Measurements from ENCODE around the gene COIL.
"Not testable (repeated sequence)": the region's sequence is repeated elsewhere in the genome, so short reads cannot be mapped to it uniquely, and the experiment has no call there.

Gene COIL

DNA sequence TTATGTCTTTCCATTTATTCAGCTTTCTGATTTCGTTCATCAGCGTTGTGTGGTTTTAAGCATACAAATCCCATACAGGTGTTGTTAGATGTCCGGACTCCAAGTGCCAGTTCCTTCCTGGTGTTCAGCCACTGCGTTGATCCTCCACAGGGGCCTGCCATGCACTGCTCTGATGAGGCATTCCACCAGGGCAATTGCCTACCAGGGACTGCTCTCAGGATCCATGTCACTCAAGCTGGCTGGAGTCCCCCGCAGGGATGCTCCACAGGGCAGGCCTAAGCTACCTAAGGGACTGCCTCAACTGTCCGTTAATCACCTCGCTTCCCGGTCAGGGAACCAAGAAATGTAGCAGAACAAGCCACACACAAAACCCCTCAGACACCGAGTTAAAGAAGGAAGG, 4.4 kb upstream of the COIL start:
- not testable (repeated sequence) for H3K27ac ChIP-seq (ENCODE audit: low read depth, low read length); H3K27me3 ChIP-seq (ENCODE audit: insufficient read depth, low read length); H3K79me2 ChIP-seq (ENCODE audit: control insufficient read depth, insufficient read depth, low read length, unreplicated experiment); H2AFZ ChIP-seq (ENCODE audit: low read length, unreplicated experiment); H3K4me1 ChIP-seq (ENCODE audit: control insufficient read depth, insufficient read depth, low read length, unreplicated experiment); H3K4me3 ChIP-seq (ENCODE audit: low read depth, low read length); H3K36me3 ChIP-seq (ENCODE audit: insufficient read depth, low read length)

DNA sequence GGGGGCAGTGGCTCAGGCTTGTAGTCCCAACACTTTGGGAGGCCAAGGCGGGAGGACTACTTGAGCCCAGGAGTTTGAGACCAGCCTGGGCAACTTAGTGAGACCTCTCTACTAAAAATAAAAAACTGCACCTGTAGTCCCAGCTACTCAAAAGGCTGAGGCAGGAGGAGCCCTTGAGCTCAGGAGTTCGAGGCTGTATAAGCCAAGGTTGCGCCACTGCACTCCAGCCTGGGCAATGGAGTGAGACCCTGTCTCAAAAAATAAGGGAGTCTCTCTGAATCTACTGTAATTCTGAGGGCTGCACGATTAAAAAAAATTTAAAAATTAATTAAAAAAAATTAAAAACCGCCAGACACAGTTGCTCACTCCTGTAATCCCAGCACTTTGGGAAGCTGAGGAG, 3.9 kb downstream of the COIL start:
- Histone ChIP-seq H3K4me1 (ENCODE audit: control insufficient read depth, insufficient read depth, low read length, unreplicated experiment) (peaks cover 11% of the 10 kb centered on the region), H3K79me2 (ENCODE audit: control insufficient read depth, insufficient read depth, low read length, unreplicated experiment) (peaks cover 61% of the 10 kb centered on the region), H3K27me3 (ENCODE audit: insufficient read depth, low read length) (no peaks in the 10 kb centered on the region), H3K27ac (ENCODE audit: low read depth, low read length) (no peak overlapping the region), H3K4me3 (ENCODE audit: low read depth, low read length) (no peak overlapping the region), H2AFZ (ENCODE audit: low read length, unreplicated experiment) (no peak overlapping the region), H3K36me3 (ENCODE audit: insufficient read depth, low read length) (peaks cover 5% of the 10 kb centered on the region; the same call in 1 of the 2 replicates)

DNA sequence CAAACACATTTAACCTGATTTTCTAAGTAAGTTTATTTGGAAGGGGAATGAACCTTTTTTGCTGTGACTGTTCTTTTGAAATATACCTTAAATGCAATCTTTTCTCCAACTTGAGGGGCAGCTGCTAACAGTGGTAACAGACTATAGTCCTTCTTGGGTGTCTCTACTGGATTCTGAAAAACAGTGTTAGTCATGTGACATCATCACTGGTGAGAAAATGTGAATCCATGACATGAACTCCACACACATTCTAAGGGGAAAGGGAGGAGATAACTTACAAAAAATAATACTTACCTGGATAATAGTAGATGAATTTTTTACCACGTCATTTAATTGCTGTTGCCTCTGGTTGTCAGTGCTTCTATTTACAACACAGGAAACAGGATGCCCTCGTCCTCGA, 11.3 kb downstream of the COIL start:
- Histone ChIP-seq H3K4me3 (ENCODE audit: low read depth, low read length) (no peak overlapping the region), H3K4me1 (ENCODE audit: control insufficient read depth, insufficient read depth, low read length, unreplicated experiment) (no peaks in the 10 kb centered on the region), H3K36me3 (ENCODE audit: insufficient read depth, low read length) (peaks cover 14% of the 10 kb centered on the region), H3K27me3 (ENCODE audit: insufficient read depth, low read length) (no peaks in the 10 kb centered on the region), H3K27ac (ENCODE audit: low read depth, low read length) (no peak overlapping the region), H2AFZ (ENCODE audit: low read length, unreplicated experiment) (no peak overlapping the region), H3K79me2 (ENCODE audit: control insufficient read depth, insufficient read depth, low read length, unreplicated experiment) (peaks cover 21% of the 10 kb centered on the region)

GRCh38 chr17:56948491-56948890, 12.4 kb downstream of the COIL start:
- no peak overlapping the region for H3K4me3 ChIP-seq (ENCODE audit: low read depth, low read length)
- no peaks in the 10 kb centered on the region for H3K27me3 ChIP-seq (ENCODE audit: insufficient read depth, low read length)
- peaks cover 18% of the 10 kb centered on the region for H3K79me2 ChIP-seq (ENCODE audit: control insufficient read depth, insufficient read depth, low read length, unreplicated experiment)
- H3K4me1 ChIP-seq (ENCODE audit: control insufficient read depth, insufficient read depth, low read length, unreplicated experiment): no peaks in the 10 kb centered on the region
- H3K27ac ChIP-seq (ENCODE audit: low read depth, low read length): no peak overlapping the region
- peaks cover 14% of the 10 kb centered on the region for H3K36me3 ChIP-seq (ENCODE audit: insufficient read depth, low read length)
- H2AFZ ChIP-seq (ENCODE audit: low read length, unreplicated experiment): no peak overlapping the region

DNA sequence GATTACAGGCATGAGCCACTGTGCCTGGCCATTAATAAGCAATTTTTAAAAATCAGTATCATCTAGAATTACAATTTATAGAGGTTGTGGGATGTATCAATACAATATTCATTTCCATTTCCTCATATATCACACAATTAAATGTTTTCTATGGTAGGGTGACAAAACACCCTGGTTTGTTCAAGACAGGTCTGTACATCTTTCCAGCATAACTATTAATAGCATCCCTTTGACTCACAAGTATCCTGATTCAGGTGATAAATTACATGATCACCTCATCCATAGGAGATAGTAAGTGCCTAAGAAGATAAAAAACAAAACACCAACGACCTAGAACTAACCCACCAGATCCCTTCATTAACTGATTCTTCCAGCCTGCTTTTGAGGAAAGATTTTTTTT, 13.1 kb downstream of the COIL start:
- Histone ChIP-seq H3K27ac (ENCODE audit: low read depth, low read length) (no peak overlapping the region), H3K4me1 (ENCODE audit: control insufficient read depth, insufficient read depth, low read length, unreplicated experiment) (no peaks in the 10 kb centered on the region), H3K4me3 (ENCODE audit: low read depth, low read length) (no peak overlapping the region), H2AFZ (ENCODE audit: low read length, unreplicated experiment) (no peak overlapping the region), H3K79me2 (ENCODE audit: control insufficient read depth, insufficient read depth, low read length, unreplicated experiment) (peaks cover 17% of the 10 kb centered on the region), H3K36me3 (ENCODE audit: insufficient read depth, low read length) (peaks cover 14% of the 10 kb centered on the region), H3K27me3 (ENCODE audit: insufficient read depth, low read length) (no peaks in the 10 kb centered on the region)

- Histone ChIP-seq H3K79me2 (ENCODE audit: control insufficient read depth, insufficient read depth, low read length, unreplicated experiment) (peaks cover 3% of the 10 kb centered on the region), H3K4me3 (ENCODE audit: low read depth, low read length) (no peak overlapping the region), H3K36me3 (ENCODE audit: insufficient read depth, low read length) (peaks cover 10% of the 10 kb centered on the region; the same call in 1 of the 2 replicates), H3K27ac (ENCODE audit: low read depth, low read length) (no peak overlapping the region), H3K27me3 (ENCODE audit: insufficient read depth, low read length) (no peaks in the 10 kb centered on the region), H3K4me1 (ENCODE audit: control insufficient read depth, insufficient read depth, low read length, unreplicated experiment) (no peaks in the 10 kb centered on the region), H2AFZ (ENCODE audit: low read length, unreplicated experiment) (no peak overlapping the region)
These were observed 14.8 kb downstream of the COIL start for GRCh38 chr17:56945938-56946505.

DNA sequence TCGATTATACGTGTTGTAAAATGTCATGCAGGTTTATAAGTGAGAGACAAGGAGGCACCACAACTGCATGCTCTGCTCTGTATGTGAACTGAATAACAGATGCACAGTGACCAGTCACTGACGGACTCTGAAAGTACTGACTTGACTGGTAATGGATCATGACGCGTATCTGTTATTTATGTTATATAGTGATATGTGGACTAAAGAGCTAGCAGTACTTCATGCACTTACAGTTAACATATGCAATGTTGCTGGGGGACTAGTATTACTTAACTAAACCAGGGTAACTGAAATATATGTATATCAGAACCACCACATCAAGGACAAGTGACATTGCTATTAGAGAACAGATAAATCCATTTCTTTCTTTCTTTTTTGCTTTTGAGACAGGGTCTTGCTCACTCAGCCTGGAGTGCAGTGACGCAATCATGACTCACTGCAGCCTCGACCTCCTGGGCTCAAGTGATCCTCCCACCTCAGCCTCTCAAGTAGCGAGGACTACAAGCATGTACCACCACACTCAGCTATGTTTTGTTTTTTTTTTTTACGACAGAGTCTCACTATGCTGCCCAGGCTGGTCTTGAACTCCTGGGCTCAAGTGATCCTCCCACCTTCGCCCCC, 17.2 kb downstream of the COIL start:
- no peaks in the 10 kb centered on the region for H3K36me3 ChIP-seq (ENCODE audit: insufficient read depth, low read length)
- no peak overlapping the region for H3K4me3 ChIP-seq (ENCODE audit: low read depth, low read length)

GRCh38 chr17:56939869-56940484, 20.9 kb downstream of the COIL start:
- Histone ChIP-seq H3K27me3 (ENCODE audit: insufficient read depth, low read length) (no peaks in the 10 kb centered on the region), H3K4me3 (ENCODE audit: low read depth, low read length) (no peak overlapping the region), H3K27ac (ENCODE audit: low read depth, low read length) (no peak overlapping the region), H3K4me1 (ENCODE audit: control insufficient read depth, insufficient read depth, low read length, unreplicated experiment) (peaks cover 14% of the 10 kb centered on the region), H2AFZ (ENCODE audit: low read length, unreplicated experiment) (no peak overlapping the region), H3K36me3 (ENCODE audit: insufficient read depth, low read length) (peaks cover 15% of the 10 kb centered on the region; the same call in 1 of the 2 replicates), H3K79me2 (ENCODE audit: control insufficient read depth, insufficient read depth, low read length, unreplicated experiment) (no peaks in the 10 kb centered on the region)

More for the DNA sequence above, 17.2 kb downstream of the COIL start:
- H2AFZ ChIP-seq (ENCODE audit: low read length, unreplicated experiment): no peak overlapping the region
- no peak overlapping the region for H3K27ac ChIP-seq (ENCODE audit: low read depth, low read length)
- H3K27me3 ChIP-seq (ENCODE audit: insufficient read depth, low read length): no peaks in the 10 kb centered on the region
- H3K4me1 ChIP-seq (ENCODE audit: control insufficient read depth, insufficient read depth, low read length, unreplicated experiment): peaks cover under 1% of the 10 kb centered on the region
- no peaks in the 10 kb centered on the region for H3K79me2 ChIP-seq (ENCODE audit: control insufficient read depth, insufficient read depth, low read length, unreplicated experiment)

- Histone ChIP-seq H3K27ac (ENCODE audit: low read depth, low read length) (peak overlapping the region; percentile 11; the same call in 1 of the 2 replicates), H3K36me3 (ENCODE audit: insufficient read depth, low read length) (peaks cover 25% of the 10 kb centered on the region; the same call in 1 of the 2 replicates), H3K4me3 (ENCODE audit: low read depth, low read length) (0 out of 2 replicates have a peak overlapping the region, but pooled peaks have one; percentile 13)
These were observed 22.6 kb downstream of the COIL start for GRCh38 chr17:56938206-56938605.

GRCh38 chr17:56937687-56938086, 23.2 kb downstream of the COIL start:
- H3K36me3 ChIP-seq (ENCODE audit: insufficient read depth, low read length): peaks cover 25% of the 10 kb centered on the region; the same call in 1 of the 2 replicates
- no peaks in the 10 kb centered on the region for H3K79me2 ChIP-seq (ENCODE audit: control insufficient read depth, insufficient read depth, low read length, unreplicated experiment)
- H3K4me3 ChIP-seq (ENCODE audit: low read depth, low read length): peak overlapping the region; percentile 13; the same call in 1 of the 2 replicates
- H3K4me1 ChIP-seq (ENCODE audit: control insufficient read depth, insufficient read depth, low read length, unreplicated experiment): peaks cover 14% of the 10 kb centered on the region
- H3K27me3 ChIP-seq (ENCODE audit: insufficient read depth, low read length): no peaks in the 10 kb centered on the region
- no peak overlapping the region for H2AFZ ChIP-seq (ENCODE audit: low read length, unreplicated experiment)
- peak overlapping the region; percentile 11; the same call in 1 of the 2 replicates for H3K27ac ChIP-seq (ENCODE audit: low read depth, low read length)

More at GRCh38 chr17:56938206-56938605, 22.6 kb downstream of the COIL start:
- H2AFZ ChIP-seq (ENCODE audit: low read length, unreplicated experiment); H3K79me2 ChIP-seq (ENCODE audit: control insufficient read depth, insufficient read depth, low read length, unreplicated experiment); H3K27me3 ChIP-seq (ENCODE audit: insufficient read depth, low read length): not testable (repeated sequence)
- peaks cover 14% of the 10 kb centered on the region for H3K4me1 ChIP-seq (ENCODE audit: control insufficient read depth, insufficient read depth, low read length, unreplicated experiment)

All from ACC112 (cell line).